Fibroblast of lung (primary cell): ENCODE results near the gene PCDHGA1. TPM values are rescaled to one million over a fixed set of nuclear protein-coding genes. Genes with fewer than 3 reads are reported as not detected.

ENCODE experiments used
- DNase-seq, 2 donors: peaks; one replicate each; pipeline versions ENCODE4 v3.0.0 to v3.0.0-alpha.2; 2010; ENCODE audit warnings: low read depth in 2 of 2
- H2AFZ ChIP-seq: 2 replicates; pipeline ENCODE4 v1.5.1; 2012; ENCODE audit warnings: low read length, control low read depth, inconsistent platforms
- H3K27ac ChIP-seq: 2 replicates; pipeline ENCODE4 v1.5.1; 2011; ENCODE audit warnings: low read length, control low read depth; ENCODE audit not compliant: insufficient read depth
- H3K27me3 ChIP-seq: 2 replicates; pipeline ENCODE4 v1.5.1; 2011; ENCODE audit warnings: mild to moderate bottlenecking, low read length; ENCODE audit not compliant: control insufficient read depth, insufficient read depth
- H3K36me3 ChIP-seq: 2 replicates; pipeline ENCODE4 v1.5.1; 2011; ENCODE audit warnings: low read length; ENCODE audit not compliant: control insufficient read depth, insufficient read depth
- H3K4me1 ChIP-seq: 2 replicates; pipeline ENCODE4 v1.5.1; 2011; ENCODE audit warnings: low read length; ENCODE audit not compliant: control insufficient read depth, insufficient read depth; ENCODE audit errors: extremely low read depth
- H3K4me2 ChIP-seq: 2 replicates; pipeline ENCODE4 v1.5.1; 2011; ENCODE audit warnings: low read length, control low read depth; ENCODE audit not compliant: insufficient read depth; ENCODE audit errors: extremely low read depth
- H3K4me3 ChIP-seq, 4 experiments: fragments of 200-600 bp in 1 of 4; sonication (generic) in 1 of 4; replicated peaks in 1 of 4; 2 replicates each; pipeline ENCODE4 v1.5.1; 2011 to 2016; ENCODE audit warnings: low read length in 4 of 4, low read depth in 3 of 4, mild to moderate bottlenecking in 3 of 4, control low read depth in 2 of 4, inconsistent platforms in 1 of 4, mixed read lengths in 1 of 4; ENCODE audit not compliant: insufficient read depth in 1 of 4; ENCODE audit errors: control extremely low read depth in 1 of 4
- H3K79me2 ChIP-seq: 2 replicates; pipeline ENCODE4 v1.5.1; 2012; ENCODE audit warnings: mild to moderate bottlenecking, low read length, inconsistent platforms; ENCODE audit not compliant: control insufficient read depth, insufficient read depth
- H3K9ac ChIP-seq: 2 replicates; pipeline ENCODE4 v1.5.1; 2011; ENCODE audit warnings: mild to moderate bottlenecking, low read length, control low read depth; ENCODE audit not compliant: insufficient read depth
- H3K9me3 ChIP-seq: 2 replicates; pipeline ENCODE4 v1.5.1; 2012; ENCODE audit warnings: low read depth, low read length; ENCODE audit not compliant: control insufficient read depth, insufficient read depth
- H4K20me1 ChIP-seq: 2 replicates; pipeline ENCODE4 v1.5.1; 2011; ENCODE audit warnings: low read length; ENCODE audit not compliant: control insufficient read depth, insufficient read depth; ENCODE audit errors: extremely low read depth
- CTCF ChIP-seq, 2 donors: IDR thresholded peaks in 1 of 2; conservative IDR thresholded peaks in 1 of 2; 1 replicate in 1 of 2; 2 replicates in 1 of 2; pipeline ENCODE4 v1.5.1; 2011 to 2012; ENCODE audit warnings: low read length in 2 of 2, control low read depth in 1 of 2, inconsistent platforms in 1 of 2, low read depth in 1 of 2, mild to moderate bottlenecking in 1 of 2
- EZH2 ChIP-seq: IDR thresholded peaks from 2 replicates; pipeline ENCODE4 v1.5.1; 2012; ENCODE audit warnings: low read length, control low read depth, mild to moderate bottlenecking; ENCODE audit errors: missing control alignments
- polyA plus RNA-seq, 2 donors: library from polyadenylated mRNA; depleted of rRNA in 1 of 2; stranded (reverse) in 1 of 2; unstranded in 1 of 2; fragments of >200 nt; gene quantifications; 2 replicates each; pipeline ENCODE4 v1.2.1, GENCODE V29; 2011 to 2012; ENCODE audit warnings: missing spikeins in 1 of 2
- total RNA-seq: library from RNA; depleted of rRNA; stranded (reverse); fragments of >200 nt; gene quantifications from 2 replicates; pipeline ENCODE4 v1.2.1, GENCODE V29; 2014

PCDHGA1 gene
- total and polyA plus RNA-seq, 2 donors (not counting 1 experiment from before 2014, with no cell fraction given) = 1.6 to 1.8 TPM

GRCh38 chr5:141491323-141492167, 161.2 kb downstream of the PCDHGA1 start:
- TF ChIP-seq CTCF (conservative IDR thresholded peaks at IDR 0.05 in 1 of 2, IDR thresholded peaks at IDR 0.05 in 1 of 2; ENCODE audit: low read depth in 1 of 2, low read length in 2 of 2) (no peak), EZH2 (no peak)
- no peak for DNase-seq
- no peaks in the 10 kb centered on the region for H4K20me1 ChIP-seq
- no peaks in the 10 kb centered on the region for H3K9me3 ChIP-seq
- no peak overlapping the region for H3K4me2 ChIP-seq
- H2AFZ ChIP-seq = no peak overlapping the region
- no peak overlapping the region for H3K27ac ChIP-seq
- H3K9ac ChIP-seq = no peak overlapping the region
- no peak overlapping the region for H3K4me3 ChIP-seq
- H3K27me3 ChIP-seq = no peaks in the 10 kb centered on the region
- H3K36me3 ChIP-seq = peaks cover 18% of the 10 kb centered on the region
- peaks cover 25% of the 10 kb centered on the region for H3K4me1 ChIP-seq
- peaks cover 33% of the 10 kb centered on the region for H3K79me2 ChIP-seq

- Histone ChIP-seq H3K27ac (no peak overlapping the region), H3K4me3 (no peak overlapping the region), H3K4me1 (peaks cover 24% of the 10 kb centered on the region), H2AFZ (no peak overlapping the region), H3K36me3 (peaks cover 14% of the 10 kb centered on the region), H3K9ac (no peak overlapping the region), H4K20me1 (no peaks in the 10 kb centered on the region), H3K4me2 (no peak overlapping the region), H3K27me3 (no peaks in the 10 kb centered on the region), H3K9me3 (no peaks in the 10 kb centered on the region), H3K79me2 (peaks cover 26% of the 10 kb centered on the region)
- DNase-seq = no peak
- TF ChIP-seq CTCF (conservative IDR thresholded peaks at IDR 0.05 in 1 of 2, IDR thresholded peaks at IDR 0.05 in 1 of 2; ENCODE audit: low read depth in 1 of 2, low read length in 2 of 2) (no peak), EZH2 (no peak)
Observed at GRCh38 chr5:141492168-141492885, 162.0 kb downstream of the PCDHGA1 start.
